Body of pancreas (tissue), 4 donors: ENCODE data around the gene DOK5.

Experiments
- POLR2A ChIP-seq, 3 donors: fragments of 450-650 bp; IDR thresholded peaks; one replicate each; pipeline ENCODE4 v1.6.1; 2016; ENCODE audit warnings: antibody characterized with exemption in 3 of 3, mild to moderate bottlenecking in 2 of 3
- TF ChIP-seq, protein P1 (sequence below), 7 experiments: fragments of 450-650 bp in 4 of 7; fragments of 200-600 bp in 3 of 7; sonication (generic) in 3 of 7; IDR thresholded peaks; one replicate each; pipeline ENCODE4 v1.5.1; 2016 to 2019; ENCODE audit warnings: antibody characterized with exemption in 7 of 7

DNA sequence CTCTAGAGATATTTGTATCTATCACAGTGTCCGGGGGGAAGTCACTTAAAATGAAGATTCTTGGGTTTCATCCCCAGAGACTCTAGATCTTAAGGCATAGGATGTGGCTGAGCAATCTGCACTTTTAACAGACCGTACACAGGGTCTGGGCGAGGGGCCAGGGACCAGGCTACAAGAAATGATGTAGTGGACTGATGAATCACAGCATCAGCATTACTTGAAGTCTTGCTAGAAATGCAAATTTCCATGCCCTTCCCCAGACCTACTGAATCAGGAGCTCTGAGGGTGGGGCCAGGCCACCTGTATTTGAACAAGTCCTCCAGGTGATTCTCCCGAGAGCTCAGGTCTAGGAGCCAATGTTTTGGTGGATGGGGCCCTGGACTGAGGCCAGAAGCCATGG lies 168.4 kb downstream of the DOK5 start:
- no peak for TF ChIP-seq POLR2A (IDR thresholded peaks at IDR 0.05)
- TF ChIP-seq, protein P1, sequence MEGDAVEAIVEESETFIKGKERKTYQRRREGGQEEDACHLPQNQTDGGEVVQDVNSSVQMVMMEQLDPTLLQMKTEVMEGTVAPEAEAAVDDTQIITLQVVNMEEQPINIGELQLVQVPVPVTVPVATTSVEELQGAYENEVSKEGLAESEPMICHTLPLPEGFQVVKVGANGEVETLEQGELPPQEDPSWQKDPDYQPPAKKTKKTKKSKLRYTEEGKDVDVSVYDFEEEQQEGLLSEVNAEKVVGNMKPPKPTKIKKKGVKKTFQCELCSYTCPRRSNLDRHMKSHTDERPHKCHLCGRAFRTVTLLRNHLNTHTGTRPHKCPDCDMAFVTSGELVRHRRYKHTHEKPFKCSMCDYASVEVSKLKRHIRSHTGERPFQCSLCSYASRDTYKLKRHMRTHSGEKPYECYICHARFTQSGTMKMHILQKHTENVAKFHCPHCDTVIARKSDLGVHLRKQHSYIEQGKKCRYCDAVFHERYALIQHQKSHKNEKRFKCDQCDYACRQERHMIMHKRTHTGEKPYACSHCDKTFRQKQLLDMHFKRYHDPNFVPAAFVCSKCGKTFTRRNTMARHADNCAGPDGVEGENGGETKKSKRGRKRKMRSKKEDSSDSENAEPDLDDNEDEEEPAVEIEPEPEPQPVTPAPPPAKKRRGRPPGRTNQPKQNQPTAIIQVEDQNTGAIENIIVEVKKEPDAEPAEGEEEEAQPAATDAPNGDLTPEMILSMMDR (IDR thresholded peaks at IDR 0.05): no peak
